H9 (cell line): Measurements from ENCODE around the gene TBX3. TPM values are rescaled to one million over a fixed set of nuclear protein-coding genes. Genes with fewer than 3 reads are reported as not detected.

ENCODE experiments used
- DNase-seq: peaks from one replicate; pipeline ENCODE4 v3.0.0-alpha.2; 2017
- H2AFZ ChIP-seq: one replicate; pipeline ENCODE4 v1.6.1; 2013; ENCODE audit warnings: mild to moderate bottlenecking, low read length, control low read depth, moderate library complexity
- H2AK5ac ChIP-seq: 2 replicates; pipeline ENCODE4 v1.6.1; 2013; ENCODE audit warnings: low read length, control low read depth, mixed read lengths; ENCODE audit not compliant: insufficient read length
- H2BK120ac ChIP-seq: one replicate; pipeline ENCODE4 v1.6.1; 2013; ENCODE audit warnings: low read depth, mild to moderate bottlenecking, low read length, control low read depth, inconsistent platforms; ENCODE audit not compliant: poor library complexity, severe bottlenecking
- H2BK12ac ChIP-seq: 2 replicates; pipeline ENCODE4 v1.6.1; 2013; ENCODE audit warnings: low read length, control low read depth, mixed read lengths, low read depth; ENCODE audit not compliant: insufficient read length
- H2BK15ac ChIP-seq: 2 replicates; pipeline ENCODE4 v1.6.1; 2013; ENCODE audit warnings: low read depth, low read length, control low read depth
- H2BK20ac ChIP-seq: one replicate; pipeline ENCODE4 v1.6.1; 2013; ENCODE audit warnings: low read depth, mild to moderate bottlenecking, low read length, control low read depth, inconsistent platforms; ENCODE audit not compliant: poor library complexity, severe bottlenecking
- H2BK5ac ChIP-seq: 2 replicates; pipeline ENCODE4 v1.6.1; 2013; ENCODE audit warnings: low read length, control low read depth, mixed read lengths; ENCODE audit not compliant: insufficient read length
- H3K14ac ChIP-seq: 2 replicates; pipeline ENCODE4 v1.6.1; 2013; ENCODE audit warnings: low read length, control low read depth; ENCODE audit not compliant: insufficient read depth
- H3K18ac ChIP-seq: 2 replicates; pipeline ENCODE4 v1.6.1; 2013; ENCODE audit warnings: low read depth, mild to moderate bottlenecking, mixed read lengths, low read length, control low read depth; ENCODE audit not compliant: insufficient read length
- H3K23ac ChIP-seq: 2 replicates; pipeline ENCODE4 v1.6.1; 2013; ENCODE audit warnings: low read length, control low read depth, mixed read lengths, low read depth; ENCODE audit not compliant: insufficient read length
- H3K23me2 ChIP-seq: 2 replicates; pipeline ENCODE4 v1.6.1; 2013; ENCODE audit warnings: low read depth, mild to moderate bottlenecking, mixed read lengths, low read length, control low read depth; ENCODE audit not compliant: insufficient read length, poor library complexity, severe bottlenecking
- H3K27ac ChIP-seq: 2 replicates; pipeline ENCODE4 v1.5.1; 2013; ENCODE audit warnings: low read length, control low read depth, mixed read lengths, low read depth; ENCODE audit not compliant: insufficient read length
- H3K27me3 ChIP-seq: 2 replicates; pipeline ENCODE4 v1.6.1; 2013; ENCODE audit warnings: low read length, control low read depth, inconsistent platforms; ENCODE audit not compliant: insufficient read depth
- H3K4ac ChIP-seq: 2 replicates; pipeline ENCODE4 v1.6.1; 2013; ENCODE audit warnings: low read depth, mild to moderate bottlenecking, control low read depth, inconsistent platforms, low read length, moderate library complexity
- H3K4me1 ChIP-seq: 2 replicates; pipeline ENCODE4 v1.6.1; 2013; ENCODE audit warnings: low read length, control low read depth, inconsistent platforms; ENCODE audit not compliant: insufficient read depth
- H3K4me2 ChIP-seq: 2 replicates; pipeline ENCODE4 v1.6.1; 2013; ENCODE audit warnings: low read length, control low read depth, mixed read lengths; ENCODE audit not compliant: insufficient read length, insufficient read depth
- H3K56ac ChIP-seq: 2 replicates; pipeline ENCODE4 v1.6.1; 2013; ENCODE audit warnings: low read depth, mild to moderate bottlenecking, mixed read lengths, low read length, control low read depth; ENCODE audit not compliant: insufficient read length
- H3K79me1 ChIP-seq: 2 replicates; pipeline ENCODE4 v1.6.1; 2013; ENCODE audit warnings: low read depth, mild to moderate bottlenecking, moderate library complexity, low read length, control low read depth, inconsistent platforms; ENCODE audit not compliant: insufficient read depth, poor library complexity, severe bottlenecking
- H3K79me2 ChIP-seq: 2 replicates; pipeline ENCODE4 v1.6.1; 2013; ENCODE audit warnings: low read length, control low read depth, inconsistent platforms; ENCODE audit not compliant: insufficient read depth
- H3K9ac ChIP-seq: 2 replicates; pipeline ENCODE4 v1.6.1; 2013; ENCODE audit warnings: low read length, control low read depth, mixed read lengths; ENCODE audit not compliant: insufficient read length; ENCODE audit errors: extremely low read depth
- H3K9me3 ChIP-seq: one replicate; pipeline ENCODE4 v1.6.1; 2013; ENCODE audit warnings: low read depth, low read length, inconsistent platforms; ENCODE audit not compliant: control insufficient read depth
- H3T11ph ChIP-seq: one replicate; pipeline ENCODE4 v1.6.1; 2013; ENCODE audit warnings: mild to moderate bottlenecking, low read length, control low read depth, inconsistent platforms
- H4K20me1 ChIP-seq: one replicate; pipeline ENCODE4 v1.6.1; 2013; ENCODE audit not compliant: control insufficient read depth, insufficient read length, insufficient read depth
- H4K5ac ChIP-seq: 2 replicates; pipeline ENCODE4 v1.6.1; 2013; ENCODE audit warnings: low read depth, mild to moderate bottlenecking, mixed read lengths, low read length, control low read depth; ENCODE audit not compliant: insufficient read length
- H4K8ac ChIP-seq: replicated peaks from 2 replicates; pipeline ENCODE4 v1.6.1; 2013; ENCODE audit warnings: low read length, control low read depth, mixed read lengths, low read depth; ENCODE audit not compliant: insufficient read length
- H4K91ac ChIP-seq: 2 replicates; pipeline ENCODE4 v1.6.1; 2013; ENCODE audit warnings: low read depth, mild to moderate bottlenecking, moderate library complexity, mixed read lengths, low read length, control low read depth; ENCODE audit not compliant: insufficient read length
- H3K27ac Mint-ChIP-seq, 3 experiments: 2 replicates in 2 of 3; 3 replicates in 1 of 3; pipeline ENCODE4 v1.8.0; 2020 to 2021; ENCODE audit warnings: mixed read lengths in 3 of 3, mild to moderate bottlenecking in 1 of 3, moderate library complexity in 1 of 3
- H3K27me3 Mint-ChIP-seq: 2 replicates; pipeline ENCODE4 v1.8.0; 2021; ENCODE audit warnings: low read depth, mild to moderate bottlenecking, moderate library complexity, mixed read lengths
- H3K36me3 Mint-ChIP-seq, 3 experiments: 2 replicates in 2 of 3; 3 replicates in 1 of 3; pipeline ENCODE4 v1.8.0; 2020 to 2021; ENCODE audit warnings: low read depth in 3 of 3, mixed read lengths in 3 of 3; ENCODE audit not compliant: insufficient read depth in 1 of 3
- H3K4me1 Mint-ChIP-seq, 2 experiments: 2 replicates each; pipeline ENCODE4 v1.8.0; 2020; ENCODE audit warnings: mixed read lengths in 2 of 2
- H3K4me3 Mint-ChIP-seq, 2 experiments: 2 replicates in 1 of 2; 3 replicates in 1 of 2; pipeline ENCODE4 v1.8.0; 2020 to 2021; ENCODE audit warnings: mild to moderate bottlenecking in 2 of 2, mixed read lengths in 2 of 2, moderate library complexity in 1 of 2
- H3K9me3 Mint-ChIP-seq, 2 experiments: 2 replicates in 1 of 2; 3 replicates in 1 of 2; pipeline ENCODE4 v1.8.0; 2020; ENCODE audit warnings: mild to moderate bottlenecking in 2 of 2, mixed read lengths in 2 of 2, moderate library complexity in 1 of 2
- WGBS: extraction: QIAGEN DNeasy Blood & Tissue Kit; methylation state at CpG from one replicate; pipeline ENCODE4 v1.1.7; 2013; ENCODE audit warnings: missing lambda C conversion rate, low lambda C conversion rate, mixed read lengths; ENCODE audit not compliant: insufficient read length; ENCODE audit errors: extremely low coverage; 5-methylcytosine and 5-hydroxymethylcytosine counted together
- total RNA-seq: library from RNA; stranded (reverse); gene quantifications from 2 replicates; pipeline ENCODE4 v1.2.1, GENCODE V29; 2021
- TF ChIP-seq, protein P1 (sequence below): fragments of 200-600 bp; sonication (generic); conservative IDR thresholded peaks from 3 replicates; pipeline ENCODE4 v1.8.0; 2021; ENCODE audit warnings: antibody characterized with exemption, mild to moderate bottlenecking

TBX3 gene
- total RNA-seq, 1 experiment from 2014 or later = 0.04 TPM

DNA sequence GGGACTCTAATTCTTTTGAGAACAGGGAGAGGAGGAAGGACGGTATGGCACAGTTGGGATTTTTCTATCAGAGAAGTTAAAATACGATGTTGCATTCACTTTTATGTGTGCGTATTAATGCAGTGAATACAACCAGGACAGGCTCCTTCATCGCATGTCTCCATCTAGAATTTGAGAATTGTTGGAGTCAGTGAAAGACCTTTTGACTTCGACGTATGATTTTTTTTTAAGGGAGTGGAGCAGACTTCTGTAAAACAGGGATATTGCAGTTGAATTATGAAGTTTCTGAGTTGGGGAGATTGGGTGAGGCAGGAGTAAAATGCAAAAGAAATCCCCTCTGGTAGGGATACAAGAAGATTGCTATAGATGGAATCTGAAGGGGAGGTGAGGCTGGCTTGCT, 9.6 kb upstream of the TBX3 start:
- H4K91ac ChIP-seq = no peak overlapping the region

More for the DNA sequence above, 9.6 kb upstream of the TBX3 start:
- Histone ChIP-seq H2BK12ac (no peak overlapping the region), H2BK20ac (no peak overlapping the region), H3K4me2 (no peak overlapping the region), H2AFZ (no peak overlapping the region), H3K79me2 (no peaks in the 10 kb centered on the region), H2BK15ac (no peak overlapping the region), H3K9ac (no peak overlapping the region), H3T11ph (no peak overlapping the region), H4K8ac (no peak overlapping the region), H3K4ac (no peak overlapping the region), H3K79me1 (no peaks in the 10 kb centered on the region), H3K23ac (no peak overlapping the region), H2BK120ac (no peak overlapping the region), H3K27me3 (peaks cover 98% of the 10 kb centered on the region), H3K23me2 (no peaks in the 10 kb centered on the region), H4K20me1 (peaks cover 2% of the 10 kb centered on the region), H2AK5ac (no peak overlapping the region), H2BK5ac (no peak overlapping the region), H3K18ac (no peak overlapping the region), H3K27ac (no peak overlapping the region), H3K14ac (no peak overlapping the region), H3K56ac (no peak overlapping the region), H3K9me3 (no peaks in the 10 kb centered on the region), H4K5ac (no peak overlapping the region), H3K4me1 (no peaks in the 10 kb centered on the region; the same call in 1 of the 2 replicates)
- H3K27me3 Mint-ChIP-seq = peaks cover 100% of the 10 kb centered on the region
- peaks cover 4 to 34% of the 10 kb centered on the region in 2 experiments; a peak in 3 of 5 replicates for H3K9me3 Mint-ChIP-seq
- H3K27ac Mint-ChIP-seq = no peak overlapping the region
- no peak for DNase-seq
- TF ChIP-seq, protein P1, sequence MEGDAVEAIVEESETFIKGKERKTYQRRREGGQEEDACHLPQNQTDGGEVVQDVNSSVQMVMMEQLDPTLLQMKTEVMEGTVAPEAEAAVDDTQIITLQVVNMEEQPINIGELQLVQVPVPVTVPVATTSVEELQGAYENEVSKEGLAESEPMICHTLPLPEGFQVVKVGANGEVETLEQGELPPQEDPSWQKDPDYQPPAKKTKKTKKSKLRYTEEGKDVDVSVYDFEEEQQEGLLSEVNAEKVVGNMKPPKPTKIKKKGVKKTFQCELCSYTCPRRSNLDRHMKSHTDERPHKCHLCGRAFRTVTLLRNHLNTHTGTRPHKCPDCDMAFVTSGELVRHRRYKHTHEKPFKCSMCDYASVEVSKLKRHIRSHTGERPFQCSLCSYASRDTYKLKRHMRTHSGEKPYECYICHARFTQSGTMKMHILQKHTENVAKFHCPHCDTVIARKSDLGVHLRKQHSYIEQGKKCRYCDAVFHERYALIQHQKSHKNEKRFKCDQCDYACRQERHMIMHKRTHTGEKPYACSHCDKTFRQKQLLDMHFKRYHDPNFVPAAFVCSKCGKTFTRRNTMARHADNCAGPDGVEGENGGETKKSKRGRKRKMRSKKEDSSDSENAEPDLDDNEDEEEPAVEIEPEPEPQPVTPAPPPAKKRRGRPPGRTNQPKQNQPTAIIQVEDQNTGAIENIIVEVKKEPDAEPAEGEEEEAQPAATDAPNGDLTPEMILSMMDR = no peak
- peak overlapping the region in 1 of 2 experiments; percentile 10; a peak in 1 of 5 replicates for H3K4me3 Mint-ChIP-seq
- H3K36me3 Mint-ChIP-seq = no peaks in the 10 kb centered on the region
- H3K4me1 Mint-ChIP-seq = peaks cover 20 to 51% of the 10 kb centered on the region in 2 experiments
- no CpG with 5 or more reads among the region's 6 CpGs for WGBS
